DOHH2 (cell line): Measurements from ENCODE around the gene S100PBP.

Experiments
- H3F3A ChIP-seq: fragments of 200-600 bp; sonication (generic), shearing (Covaris generic); 2 replicates; pipeline ENCODE4 v1.6.0; 2016; ENCODE audit warnings: antibody characterized with exemption, mild to moderate bottlenecking; ENCODE audit not compliant: control insufficient read depth, insufficient read depth
- H3K27ac ChIP-seq: fragments of 200-600 bp; sonication (generic); 2 replicates; pipeline ENCODE4 v1.5.1; 2014; ENCODE audit warnings: low read depth, mild to moderate bottlenecking, low read length, moderate library complexity
- H3K27me3 ChIP-seq: fragments of 200-600 bp; sonication (generic); 2 replicates; pipeline ENCODE4 v1.6.1; 2014; ENCODE audit warnings: mild to moderate bottlenecking, low read length, mixed read lengths; ENCODE audit not compliant: control insufficient read depth
- H3K36me3 ChIP-seq: fragments of 200-600 bp; sonication (generic); 2 replicates; pipeline ENCODE4 v1.6.1; 2014; ENCODE audit warnings: mild to moderate bottlenecking, low read length, moderate library complexity, mixed read lengths; ENCODE audit not compliant: control insufficient read depth
- H3K4me1 ChIP-seq: fragments of 200-600 bp; sonication (generic); 2 replicates; pipeline ENCODE4 v1.6.1; 2014; ENCODE audit warnings: mild to moderate bottlenecking, low read length, mixed read lengths; ENCODE audit not compliant: control insufficient read depth
- H3K4me2 ChIP-seq: fragments of 200-600 bp; sonication (generic); 2 replicates; pipeline ENCODE4 v1.6.0; 2014; ENCODE audit warnings: mild to moderate bottlenecking, low read length, moderate library complexity
- H3K4me3 ChIP-seq: fragments of 200-600 bp; sonication (generic); 2 replicates; pipeline ENCODE4 v1.5.1; 2014; ENCODE audit warnings: mild to moderate bottlenecking, low read length, mixed read lengths
- H3K79me2 ChIP-seq: fragments of 200-600 bp; sonication (generic); 2 replicates; pipeline ENCODE4 v1.6.1; 2014; ENCODE audit warnings: mild to moderate bottlenecking, low read length, mixed read lengths; ENCODE audit not compliant: control insufficient read depth
- H3K9me2 ChIP-seq: fragments of 200-600 bp; sonication (generic); replicated peaks from 2 replicates; pipeline ENCODE4 v1.6.1; 2014; ENCODE audit warnings: mild to moderate bottlenecking, low read length, mixed read lengths; ENCODE audit not compliant: control insufficient read depth
- H3K9me3 ChIP-seq: fragments of 200-600 bp; sonication (generic); 2 replicates; pipeline ENCODE4 v1.6.1; 2014; ENCODE audit warnings: antibody characterized with exemption, low read length, mixed read lengths; ENCODE audit not compliant: control insufficient read depth, insufficient read depth
- H4K20me1 ChIP-seq: fragments of 200-600 bp; sonication (generic); 2 replicates; pipeline ENCODE4 v1.6.0; 2014; ENCODE audit warnings: low read depth, mild to moderate bottlenecking, antibody characterized with exemption, low read length, moderate library complexity; ENCODE audit not compliant: control insufficient read depth, insufficient read depth
- EZH2phosphoT487 ChIP-seq: fragments of 200-600 bp; sonication (generic); IDR thresholded peaks from 2 replicates; pipeline ENCODE4 v1.6.1; 2017; ENCODE audit warnings: borderline replicate concordance, mild to moderate bottlenecking, antibody characterized with exemption, low read length, moderate library complexity, mixed read lengths
- TF ChIP-seq, protein P1 (sequence below): fragments of 200-600 bp; sonication (generic); IDR thresholded peaks from one replicate; pipeline ENCODE4 v1.5.1; 2014; ENCODE audit warnings: antibody characterized with exemption, mild to moderate bottlenecking, low read depth, low read length; ENCODE audit not compliant: poor library complexity, severe bottlenecking

The S100PBP gene

DNA sequence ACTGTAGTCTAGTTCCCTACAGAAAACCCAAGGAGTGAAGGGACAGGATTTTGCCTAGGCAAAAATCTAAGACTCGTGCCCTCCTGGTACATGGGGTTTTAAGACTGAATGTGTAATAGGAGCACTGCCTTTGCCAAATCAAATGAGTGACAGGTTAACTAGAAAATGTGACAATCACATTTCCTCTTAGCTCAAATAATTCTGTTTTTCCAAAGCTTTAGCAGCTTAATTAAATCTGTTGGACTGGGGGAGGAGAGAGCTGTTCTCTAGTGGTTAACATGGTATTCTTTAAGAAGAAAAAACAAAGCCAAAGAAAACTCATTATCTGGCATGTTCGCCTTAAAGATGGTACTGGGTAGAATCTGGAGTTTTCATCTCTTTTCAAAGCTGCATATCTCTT, 40.7 kb downstream of the S100PBP start:
- Histone ChIP-seq H3K27me3 (no peaks in the 10 kb centered on the region), H4K20me1 (no peaks in the 10 kb centered on the region), H3K36me3 (peaks cover 65% of the 10 kb centered on the region), H3K27ac (no peak overlapping the region), H3K4me3 (no peak overlapping the region), H3K4me1 (no peaks in the 10 kb centered on the region), H3F3A (no peaks in the 10 kb centered on the region), H3K79me2 (no peaks in the 10 kb centered on the region), H3K9me2 (no peaks in the 10 kb centered on the region), H3K9me3 (no peaks in the 10 kb centered on the region), H3K4me2 (no peak overlapping the region)
- TF ChIP-seq, protein P1, sequence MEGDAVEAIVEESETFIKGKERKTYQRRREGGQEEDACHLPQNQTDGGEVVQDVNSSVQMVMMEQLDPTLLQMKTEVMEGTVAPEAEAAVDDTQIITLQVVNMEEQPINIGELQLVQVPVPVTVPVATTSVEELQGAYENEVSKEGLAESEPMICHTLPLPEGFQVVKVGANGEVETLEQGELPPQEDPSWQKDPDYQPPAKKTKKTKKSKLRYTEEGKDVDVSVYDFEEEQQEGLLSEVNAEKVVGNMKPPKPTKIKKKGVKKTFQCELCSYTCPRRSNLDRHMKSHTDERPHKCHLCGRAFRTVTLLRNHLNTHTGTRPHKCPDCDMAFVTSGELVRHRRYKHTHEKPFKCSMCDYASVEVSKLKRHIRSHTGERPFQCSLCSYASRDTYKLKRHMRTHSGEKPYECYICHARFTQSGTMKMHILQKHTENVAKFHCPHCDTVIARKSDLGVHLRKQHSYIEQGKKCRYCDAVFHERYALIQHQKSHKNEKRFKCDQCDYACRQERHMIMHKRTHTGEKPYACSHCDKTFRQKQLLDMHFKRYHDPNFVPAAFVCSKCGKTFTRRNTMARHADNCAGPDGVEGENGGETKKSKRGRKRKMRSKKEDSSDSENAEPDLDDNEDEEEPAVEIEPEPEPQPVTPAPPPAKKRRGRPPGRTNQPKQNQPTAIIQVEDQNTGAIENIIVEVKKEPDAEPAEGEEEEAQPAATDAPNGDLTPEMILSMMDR: no peak
- no peak for TF ChIP-seq EZH2phosphoT487

GRCh38 chr1:32858791-32859190, 41.3 kb downstream of the S100PBP start:
- no peak overlapping the region for H3K4me2 ChIP-seq
- H3F3A ChIP-seq: no peaks in the 10 kb centered on the region
- peaks cover 61% of the 10 kb centered on the region for H3K36me3 ChIP-seq
- no peak for TF ChIP-seq EZH2phosphoT487
- TF ChIP-seq, protein P1: no peak
- H3K4me1 ChIP-seq: no peaks in the 10 kb centered on the region
- no peaks in the 10 kb centered on the region for H4K20me1 ChIP-seq
- no peaks in the 10 kb centered on the region for H3K79me2 ChIP-seq
- no peak overlapping the region for H3K27ac ChIP-seq
- H3K9me2 ChIP-seq: no peaks in the 10 kb centered on the region
- no peaks in the 10 kb centered on the region for H3K9me3 ChIP-seq
- H3K27me3 ChIP-seq: no peaks in the 10 kb centered on the region
- H3K4me3 ChIP-seq: no peak overlapping the region

GRCh38 chr1:32859915-32860314, 42.5 kb downstream of the S100PBP start:
- H3K4me3 ChIP-seq: no peak overlapping the region
- no peaks in the 10 kb centered on the region for H3K9me2 ChIP-seq
- no peaks in the 10 kb centered on the region for H3F3A ChIP-seq
- H3K4me1 ChIP-seq: no peaks in the 10 kb centered on the region
- no peak for TF ChIP-seq EZH2phosphoT487
- TF ChIP-seq, protein P1: no peak
- no peak overlapping the region for H3K27ac ChIP-seq
- no peaks in the 10 kb centered on the region for H4K20me1 ChIP-seq
- H3K4me2 ChIP-seq: no peak overlapping the region
- H3K9me3 ChIP-seq: no peaks in the 10 kb centered on the region
- H3K36me3 ChIP-seq: peaks cover 50% of the 10 kb centered on the region
- no peaks in the 10 kb centered on the region for H3K27me3 ChIP-seq
- H3K79me2 ChIP-seq: no peaks in the 10 kb centered on the region

DNA sequence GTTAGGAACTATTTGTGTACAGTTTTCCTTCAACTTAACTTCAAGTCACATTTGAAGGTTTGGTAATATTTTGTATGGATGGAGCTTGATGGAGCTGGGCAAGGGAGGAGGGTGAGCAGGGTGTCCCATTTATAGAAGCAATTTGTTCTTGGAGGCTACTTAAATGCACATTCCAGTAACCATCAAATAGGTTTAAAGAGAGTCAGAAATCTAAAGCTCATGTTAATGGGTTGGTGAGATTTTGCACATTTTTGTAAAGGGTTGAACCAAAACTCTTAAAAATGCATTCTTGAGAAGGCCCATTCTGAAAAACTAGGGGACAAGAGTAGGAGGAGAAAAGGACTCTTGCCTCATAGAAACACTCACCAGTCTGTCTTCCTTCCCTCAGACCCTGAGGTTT, 43.1 kb downstream of the S100PBP start:
- H3K9me3 ChIP-seq: no peaks in the 10 kb centered on the region
- H3K36me3 ChIP-seq: peaks cover 45% of the 10 kb centered on the region
- H3K27me3 ChIP-seq: no peaks in the 10 kb centered on the region
- no peak overlapping the region for H3K4me3 ChIP-seq
- H3K9me2 ChIP-seq: no peaks in the 10 kb centered on the region
- H3F3A ChIP-seq: no peaks in the 10 kb centered on the region; the same call in 1 of the 2 replicates
- TF ChIP-seq EZH2phosphoT487: no peak
- TF ChIP-seq, protein P1: no peak
- H3K79me2 ChIP-seq: no peaks in the 10 kb centered on the region
- H4K20me1 ChIP-seq: no peaks in the 10 kb centered on the region
- no peak overlapping the region for H3K27ac ChIP-seq
- no peaks in the 10 kb centered on the region for H3K4me1 ChIP-seq
- H3K4me2 ChIP-seq: no peak overlapping the region
